ENCODE results near the gene PODXL2.

Gene PODXL2

GRCh38 chr3:127614928-127615589 lies 13.9 kb upstream of the PODXL2 start:
- TF ChIP-seq, protein P1, sequence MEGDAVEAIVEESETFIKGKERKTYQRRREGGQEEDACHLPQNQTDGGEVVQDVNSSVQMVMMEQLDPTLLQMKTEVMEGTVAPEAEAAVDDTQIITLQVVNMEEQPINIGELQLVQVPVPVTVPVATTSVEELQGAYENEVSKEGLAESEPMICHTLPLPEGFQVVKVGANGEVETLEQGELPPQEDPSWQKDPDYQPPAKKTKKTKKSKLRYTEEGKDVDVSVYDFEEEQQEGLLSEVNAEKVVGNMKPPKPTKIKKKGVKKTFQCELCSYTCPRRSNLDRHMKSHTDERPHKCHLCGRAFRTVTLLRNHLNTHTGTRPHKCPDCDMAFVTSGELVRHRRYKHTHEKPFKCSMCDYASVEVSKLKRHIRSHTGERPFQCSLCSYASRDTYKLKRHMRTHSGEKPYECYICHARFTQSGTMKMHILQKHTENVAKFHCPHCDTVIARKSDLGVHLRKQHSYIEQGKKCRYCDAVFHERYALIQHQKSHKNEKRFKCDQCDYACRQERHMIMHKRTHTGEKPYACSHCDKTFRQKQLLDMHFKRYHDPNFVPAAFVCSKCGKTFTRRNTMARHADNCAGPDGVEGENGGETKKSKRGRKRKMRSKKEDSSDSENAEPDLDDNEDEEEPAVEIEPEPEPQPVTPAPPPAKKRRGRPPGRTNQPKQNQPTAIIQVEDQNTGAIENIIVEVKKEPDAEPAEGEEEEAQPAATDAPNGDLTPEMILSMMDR (IDR thresholded peaks at IDR 0.05; ENCODE audit: extremely low read depth, missing control alignments) = no peak
- DNase-seq (ENCODE audit: low spot score) = no peak

DNA sequence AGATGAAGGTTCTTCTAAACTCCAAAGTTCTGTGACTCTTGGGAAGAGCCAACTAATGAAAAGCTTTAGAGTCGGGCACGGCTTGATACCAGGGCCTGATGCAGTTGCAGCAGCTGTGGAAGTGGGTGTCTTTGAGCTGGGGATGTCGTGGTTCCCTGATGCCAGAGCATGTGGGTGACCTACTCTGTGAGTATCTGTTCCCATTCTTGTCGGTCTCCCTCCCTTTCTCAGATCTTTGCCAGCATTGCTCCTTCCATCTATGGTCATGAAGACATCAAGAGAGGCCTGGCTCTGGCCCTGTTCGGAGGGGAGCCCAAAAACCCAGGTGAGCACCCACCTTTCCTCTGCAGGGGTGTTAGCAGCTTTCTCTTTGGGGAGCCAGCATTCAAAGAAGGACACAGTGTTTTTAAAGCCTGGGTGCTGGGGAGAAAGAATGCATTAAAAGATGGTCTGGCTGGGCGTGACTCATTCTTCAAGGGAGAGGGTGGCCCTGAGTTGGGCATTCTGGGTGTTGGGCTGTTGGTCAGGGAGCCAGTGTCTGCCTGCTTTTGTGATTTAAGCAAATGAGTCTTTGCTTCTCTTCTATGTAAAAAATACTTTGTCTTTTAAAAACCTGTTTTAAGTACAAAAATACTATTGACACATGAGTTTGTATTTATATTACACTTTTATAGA lies 13.2 kb upstream of the PODXL2 start:
- TF ChIP-seq, protein P1 (IDR thresholded peaks at IDR 0.05; ENCODE audit: extremely low read depth, missing control alignments) = no peak
- no peak for DNase-seq (ENCODE audit: low spot score)

- no peak for DNase-seq (ENCODE audit: low spot score)
Measured at GRCh38 chr3:127616836-127617605, 12.0 kb upstream of the PODXL2 start.

DNA sequence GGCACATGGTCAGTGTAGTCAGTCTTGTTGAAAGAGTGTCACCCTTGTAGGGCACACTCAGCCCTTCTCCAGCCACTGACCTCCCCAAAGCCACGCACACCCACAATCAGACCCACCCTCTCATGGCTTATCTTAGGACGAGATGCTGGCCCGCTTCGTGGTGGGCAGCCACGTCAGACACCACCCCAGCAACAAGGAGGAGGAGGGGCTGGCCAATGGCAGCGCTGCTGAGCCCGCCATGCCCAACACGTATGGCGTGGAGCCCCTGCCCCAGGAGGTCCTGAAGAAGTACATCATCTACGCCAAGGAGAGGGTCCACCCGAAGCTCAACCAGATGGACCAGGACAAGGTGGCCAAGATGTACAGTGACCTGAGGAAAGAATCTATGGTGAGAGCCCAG lies 10.1 kb upstream of the PODXL2 start:
- no peak for DNase-seq (ENCODE audit: low spot score)
- TF ChIP-seq, protein P1 (IDR thresholded peaks at IDR 0.05; ENCODE audit: extremely low read depth, missing control alignments) = no peak

More at GRCh38 chr3:127616836-127617605, 12.0 kb upstream of the PODXL2 start:
- TF ChIP-seq, protein P1 (IDR thresholded peaks at IDR 0.05; ENCODE audit: extremely low read depth, missing control alignments) = no peak

GRCh38 chr3:127620637-127621375 lies 8.2 kb upstream of the PODXL2 start:
- DNase-seq (ENCODE audit: low spot score) = no peak
- TF ChIP-seq, protein P1 (IDR thresholded peaks at IDR 0.05; ENCODE audit: extremely low read depth, missing control alignments) = no peak

DNA sequence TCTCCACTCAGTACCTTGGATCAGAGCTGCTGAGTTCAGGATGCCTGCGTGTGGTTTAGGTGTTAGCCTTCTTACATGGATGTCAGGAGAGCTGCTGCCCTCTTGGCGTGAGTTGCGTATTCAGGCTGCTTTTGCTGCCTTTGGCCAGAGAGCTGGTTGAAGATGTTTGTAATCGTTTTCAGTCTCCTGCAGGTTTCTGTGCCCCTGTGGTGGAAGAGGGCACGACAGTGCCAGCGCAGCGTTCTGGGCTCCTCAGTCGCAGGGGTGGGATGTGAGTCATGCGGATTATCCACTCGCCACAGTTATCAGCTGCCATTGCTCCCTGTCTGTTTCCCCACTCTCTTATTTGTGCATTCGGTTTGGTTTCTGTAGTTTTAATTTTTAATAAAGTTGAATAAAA lies 7.0 kb upstream of the PODXL2 start:
- DNase-seq (ENCODE audit: low spot score) = no peak
- TF ChIP-seq, protein P1 (IDR thresholded peaks at IDR 0.05; ENCODE audit: extremely low read depth, missing control alignments) = no peak

Measured in GM20000 (cell line).